Measurements from ENCODE around the gene RFX3. TPM values are rescaled to one million over a fixed set of nuclear protein-coding genes. Genes with fewer than 3 reads are reported as not detected.

RFX3 gene
- total RNA-seq, 1 donor from 2014 or later, result 11.8 TPM

- Histone ChIP-seq H3K27ac (no peak overlapping the region), H3K4me1 (no peaks in the 10 kb centered on the region), H3K27me3 (no peaks in the 10 kb centered on the region), H3K4me3 (no peak overlapping the region), H3K36me3 (no peaks in the 10 kb centered on the region), H3K9me3 (no peaks in the 10 kb centered on the region)
- TF ChIP-seq CTCF (IDR thresholded peaks at IDR 0.05) (no peak), POLR2A (IDR thresholded peaks at IDR 0.05) (no peak), POLR2AphosphoS5 (IDR thresholded peaks at IDR 0.05; ENCODE audit: insufficient read depth in 1 of 2, low read depth in 1 of 2) (no peak)
- intact Hi-C loops (cut with DNase I), result no loop called here
- DNase-seq (ENCODE audit: extremely low spot score in 2 of 2), result no peak
Observed at GRCh38 chr9:3237121-3237520, 288.7 kb downstream of the RFX3 start.

- Histone ChIP-seq H3K36me3 (no peaks in the 10 kb centered on the region), H3K4me1 (no peaks in the 10 kb centered on the region), H3K27me3 (no peaks in the 10 kb centered on the region), H3K9me3 (no peaks in the 10 kb centered on the region), H3K27ac (no peak overlapping the region), H3K4me3 (no peak overlapping the region)
- TF ChIP-seq POLR2A (IDR thresholded peaks at IDR 0.05) (no peak), CTCF (IDR thresholded peaks at IDR 0.05) (no peak), POLR2AphosphoS5 (IDR thresholded peaks at IDR 0.05; ENCODE audit: insufficient read depth in 1 of 2, low read depth in 1 of 2) (no peak)
- intact Hi-C loops (cut with DNase I), result no loop called here
- no peak for DNase-seq (ENCODE audit: extremely low spot score in 2 of 2)
Observed at GRCh38 chr9:3235497-3235896, 290.3 kb downstream of the RFX3 start.

- TF ChIP-seq POLR2A (IDR thresholded peaks at IDR 0.05) (no peak), POLR2AphosphoS5 (IDR thresholded peaks at IDR 0.05; ENCODE audit: insufficient read depth in 1 of 2, low read depth in 1 of 2) (no peak), CTCF (IDR thresholded peaks at IDR 0.05) (no peak)
- intact Hi-C loops (cut with DNase I), result no loop called here
Observed at GRCh38 chr9:3224931-3225330, 300.9 kb downstream of the RFX3 start.

GRCh38 chr9:3215658-3216057 is 310.1 kb downstream of the RFX3 start:
- intact Hi-C loops (cut with DNase I), result no loop called here
- no peak for DNase-seq (ENCODE audit: extremely low spot score in 2 of 2)
- H3K4me1 ChIP-seq, result no peaks in the 10 kb centered on the region

More at GRCh38 chr9:3224931-3225330, 300.9 kb downstream of the RFX3 start:
- no peaks in the 10 kb centered on the region for H3K36me3 ChIP-seq
- no peaks in the 10 kb centered on the region for H3K4me1 ChIP-seq
- H3K27ac ChIP-seq, result no peak overlapping the region
- H3K4me3 ChIP-seq, result no peak overlapping the region
- H3K9me3 ChIP-seq, result no peaks in the 10 kb centered on the region
- DNase-seq (ENCODE audit: extremely low spot score in 2 of 2), result no peak
- no peaks in the 10 kb centered on the region for H3K27me3 ChIP-seq

More at GRCh38 chr9:3215658-3216057, 310.1 kb downstream of the RFX3 start:
- Histone ChIP-seq H3K27me3 (no peaks in the 10 kb centered on the region), H3K9me3 (no peaks in the 10 kb centered on the region), H3K4me3 (no peak overlapping the region), H3K36me3 (no peaks in the 10 kb centered on the region), H3K27ac (no peak overlapping the region)
- TF ChIP-seq POLR2AphosphoS5 (IDR thresholded peaks at IDR 0.05; ENCODE audit: insufficient read depth in 1 of 2, low read depth in 1 of 2), result no peak
- TF ChIP-seq CTCF (IDR thresholded peaks at IDR 0.05), result no peak
- no peak for TF ChIP-seq POLR2A (IDR thresholded peaks at IDR 0.05)
